Retinal pigment epithelial cell (primary cell): ENCODE measurements around the gene KAT2A.

ENCODE experiments used
- DNase-seq: peaks from one replicate; pipeline ENCODE4 v3.0.0-alpha.2; 2010; ENCODE audit warnings: low read depth
- H3K4me3 ChIP-seq: 2 replicates; pipeline ENCODE4 v1.5.1; 2011; ENCODE audit warnings: mild to moderate bottlenecking, low read length, control low read depth, moderate library complexity
- CTCF ChIP-seq: conservative IDR thresholded peaks from 2 replicates; pipeline ENCODE4 v1.5.1; 2011; ENCODE audit warnings: low read depth, low read length, control low read depth, inconsistent platforms

Gene KAT2A

GRCh38 chr17:42127414-42127813 lies 6.2 kb upstream of the KAT2A start:
- H3K4me3 ChIP-seq = no peak overlapping the region
- no peak for TF ChIP-seq CTCF
- no peak for DNase-seq

- no peak for DNase-seq
- TF ChIP-seq CTCF = no peak
- no peak overlapping the region for H3K4me3 ChIP-seq
Measured at GRCh38 chr17:42126836-42127235, 5.7 kb upstream of the KAT2A start.

GRCh38 chr17:42125565-42125964 lies 4.4 kb upstream of the KAT2A start:
- H3K4me3 ChIP-seq = no peak overlapping the region
- DNase-seq = no peak
- TF ChIP-seq CTCF = no peak

- TF ChIP-seq CTCF = no peak
- DNase-seq = no peak
- no peak overlapping the region for H3K4me3 ChIP-seq
Measured at GRCh38 chr17:42124256-42124655, 3.1 kb upstream of the KAT2A start.

- DNase-seq = no peak
- no peak within 1 kb of the TSS for H3K4me3 ChIP-seq
- TF ChIP-seq CTCF = no peak
Measured at GRCh38 chr17:42122371-42123303, 1.5 kb upstream of the KAT2A start, which contains the start of gene HSPB9. HSPB9 (plus strand) TSS chr17:42122804; CDS start chr17:42122851, 47 bp downstream.

- no peak for DNase-seq
- no peak for TF ChIP-seq CTCF
- H3K4me3 ChIP-seq = peak overlapping the region; percentile 48
Measured at GRCh38 chr17:42120161-42120769, 902 bp downstream of the KAT2A start.
